Mesenchymal stem cell (in vitro differentiated cells and primary cell): ENCODE data around the gene NAA11. TPM values are rescaled to one million over a fixed set of nuclear protein-coding genes. Genes with fewer than 3 reads are reported as not detected.

ENCODE experiments used
- DNase-seq: peaks from one replicate; pipeline ENCODE4 v3.0.0-alpha.2; 2013
- H2AFZ ChIP-seq: one replicate; pipeline ENCODE4 v1.6.1; 2013; ENCODE audit warnings: low read depth, mild to moderate bottlenecking, control low read depth, inconsistent platforms, low read length, moderate library complexity
- H2AK5ac ChIP-seq: 2 replicates; pipeline ENCODE4 v1.6.1; 2013; ENCODE audit warnings: low read length, moderate library complexity, mild to moderate bottlenecking, inconsistent platforms; ENCODE audit not compliant: severe bottlenecking
- H2BK120ac ChIP-seq: one replicate; pipeline ENCODE4 v1.6.1; 2013; ENCODE audit warnings: low read depth, mild to moderate bottlenecking, inconsistent platforms, low read length, moderate library complexity
- H2BK12ac ChIP-seq, 2 experiments: one replicate each; pipeline ENCODE4 v1.6.1; 2013; ENCODE audit warnings: inconsistent platforms in 2 of 2, low read length in 2 of 2, mild to moderate bottlenecking in 2 of 2, moderate library complexity in 2 of 2, control low read depth in 1 of 2
- H2BK15ac ChIP-seq: one replicate; pipeline ENCODE4 v1.6.1; 2013; ENCODE audit warnings: mild to moderate bottlenecking, low read depth, inconsistent platforms; ENCODE audit not compliant: poor library complexity, severe bottlenecking
- H2BK5ac ChIP-seq: 2 replicates; pipeline ENCODE4 v1.6.1; 2013; ENCODE audit warnings: low read depth, mild to moderate bottlenecking, low read length, control low read depth, inconsistent platforms; ENCODE audit not compliant: poor library complexity, severe bottlenecking
- H3K14ac ChIP-seq, 2 experiments: one replicate each; pipeline ENCODE4 v1.6.1; 2013; ENCODE audit warnings: inconsistent platforms in 2 of 2, low read length in 2 of 2, control low read depth in 1 of 2, mild to moderate bottlenecking in 1 of 2, moderate library complexity in 1 of 2
- H3K18ac ChIP-seq, 2 experiments: one replicate each; pipeline ENCODE4 v1.6.1; 2013; ENCODE audit warnings: inconsistent platforms in 2 of 2, low read length in 2 of 2, control low read depth in 1 of 2, low read depth in 1 of 2, mild to moderate bottlenecking in 1 of 2
- H3K23ac ChIP-seq, 2 experiments: one replicate each; pipeline ENCODE4 v1.6.1; 2013; ENCODE audit warnings: inconsistent platforms in 2 of 2, low read length in 2 of 2, mild to moderate bottlenecking in 2 of 2, moderate library complexity in 2 of 2, control low read depth in 1 of 2
- H3K27ac ChIP-seq: 2 replicates; pipeline ENCODE4 v1.5.1; 2013; ENCODE audit warnings: mild to moderate bottlenecking, moderate library complexity, low read length, control low read depth, inconsistent platforms; ENCODE audit not compliant: poor library complexity, severe bottlenecking
- H3K27me3 ChIP-seq, 2 experiments: 2 replicates each; pipeline versions ENCODE4 v1.6.1 to v1.7.0; 2013; ENCODE audit warnings: low read length in 2 of 2, mild to moderate bottlenecking in 2 of 2, moderate library complexity in 2 of 2, control low read depth in 1 of 2, inconsistent platforms in 1 of 2; ENCODE audit not compliant: control insufficient read depth in 1 of 2, insufficient read depth in 1 of 2
- H3K36me3 ChIP-seq, 2 experiments: 2 replicates each; pipeline versions ENCODE4 v1.6.1 to v1.7.0; 2013; ENCODE audit warnings: low read length in 2 of 2, control low read depth in 1 of 2, inconsistent platforms in 1 of 2, low read depth in 1 of 2, mild to moderate bottlenecking in 1 of 2; ENCODE audit not compliant: insufficient read depth in 2 of 2, control insufficient read depth in 1 of 2
- H3K4ac ChIP-seq, 2 experiments: one replicate each; pipeline ENCODE4 v1.6.1; 2013; ENCODE audit warnings: inconsistent platforms in 2 of 2, low read length in 2 of 2, mild to moderate bottlenecking in 2 of 2, moderate library complexity in 2 of 2, control low read depth in 1 of 2, low read depth in 1 of 2
- H3K4me1 ChIP-seq: 2 replicates; pipeline ENCODE4 v1.6.1; 2013; ENCODE audit warnings: low read depth, low read length, control low read depth; ENCODE audit not compliant: control insufficient read depth, insufficient read depth
- H3K4me2 ChIP-seq: 2 replicates; pipeline ENCODE4 v1.6.1; 2013; ENCODE audit warnings: low read length, mild to moderate bottlenecking, inconsistent platforms; ENCODE audit not compliant: poor library complexity, severe bottlenecking
- H3K4me3 ChIP-seq, 2 experiments: 2 replicates each; pipeline versions ENCODE4 v1.5.1 to v1.7.0; 2013; ENCODE audit warnings: low read length in 2 of 2, mild to moderate bottlenecking in 2 of 2, control low read depth in 1 of 2, low read depth in 1 of 2; ENCODE audit not compliant: insufficient read depth in 1 of 2
- H3K79me1 ChIP-seq: replicated peaks from 2 replicates; pipeline ENCODE4 v1.6.1; 2013; ENCODE audit warnings: mild to moderate bottlenecking, control low read depth, low read length, inconsistent platforms; ENCODE audit not compliant: poor library complexity, severe bottlenecking
- H3K9ac ChIP-seq: 2 replicates; pipeline ENCODE4 v1.7.0; 2013; ENCODE audit warnings: mild to moderate bottlenecking, low read length, moderate library complexity
- H3K9me3 ChIP-seq: 2 replicates; pipeline ENCODE4 v1.7.0; 2013; ENCODE audit warnings: mild to moderate bottlenecking, low read length; ENCODE audit not compliant: control insufficient read depth
- H4K8ac ChIP-seq: one replicate; pipeline ENCODE4 v1.6.1; 2013; ENCODE audit warnings: inconsistent platforms, mild to moderate bottlenecking, low read length, moderate library complexity
- H4K91ac ChIP-seq: one replicate; pipeline ENCODE4 v1.6.1; 2013; ENCODE audit warnings: mild to moderate bottlenecking, low read length, inconsistent platforms
- WGBS: methylation state at CpG from one replicate; pipeline ENCODE4 v1.1.7; 2013; ENCODE audit warnings: mixed read lengths; 5-methylcytosine and 5-hydroxymethylcytosine counted together
- polyA plus RNA-seq, 2 experiments: library from polyadenylated mRNA; stranded (reverse); fragments of 200-250 nt; gene quantifications; one replicate each; pipeline ENCODE4 v1.2.3, GENCODE V29; 2013

Gene NAA11
- polyA plus RNA-seq (2013, experiment 1 of 2) = not detected
- polyA plus RNA-seq (2013, experiment 2 of 2) = not detected

DNA sequence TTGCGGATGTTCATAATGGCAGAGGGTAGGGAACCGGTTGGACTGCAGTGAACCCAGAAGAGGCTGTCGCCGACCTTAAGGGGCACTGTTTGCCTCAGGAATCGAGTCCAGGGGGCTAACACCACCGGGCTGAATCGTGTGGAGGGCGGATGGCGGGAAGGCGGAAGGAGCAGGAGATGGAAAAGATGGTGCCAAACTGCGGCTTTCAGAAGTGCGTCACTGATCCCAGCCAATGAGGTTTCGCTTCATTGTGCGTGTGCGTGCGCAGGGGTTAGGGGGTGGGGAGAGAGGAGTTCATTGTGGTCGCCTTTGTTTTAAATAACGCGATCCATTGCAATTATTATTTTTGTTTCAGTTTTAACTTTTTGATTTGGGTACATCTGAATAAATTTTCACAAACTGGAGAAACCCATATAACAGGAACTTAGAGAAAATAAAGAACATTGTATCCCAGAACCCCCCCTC lies at the start of gene NAA11:
NAA11 (minus strand) TSS at position 198 of the 465 bp plus-strand sequence; CDS start at position 14, 184 bp downstream.
- no peaks in the 10 kb centered on the region for H3K4me1 ChIP-seq
- H3K4me2 ChIP-seq = no peak within 1 kb of the TSS
- H2BK120ac ChIP-seq = no peak within 1 kb of the TSS
- H2AFZ ChIP-seq = no peak within 1 kb of the TSS
- no peak within 1 kb of the TSS for H3K4ac ChIP-seq
- H3K23ac ChIP-seq = no peak within 1 kb of the TSS
- no peak within 1 kb of the TSS for H4K8ac ChIP-seq
- no peak within 1 kb of the TSS for H3K18ac ChIP-seq
- no peak within 1 kb of the TSS for H3K14ac ChIP-seq
- no peak within 1 kb of the TSS for H2BK5ac ChIP-seq
- 94% methylated on average over 16 of the region's 19 CpGs for WGBS
- H3K9ac ChIP-seq = no peak within 1 kb of the TSS
- no peaks in the 10 kb centered on the region for H3K36me3 ChIP-seq
- no peak within 1 kb of the TSS for H2AK5ac ChIP-seq
- DNase-seq = no peak
- no peak within 1 kb of the TSS for H3K4me3 ChIP-seq
- no peak within 1 kb of the TSS for H2BK12ac ChIP-seq
- no peak within 1 kb of the TSS for H3K27ac ChIP-seq
- H2BK15ac ChIP-seq = no peak within 1 kb of the TSS
- no peaks in the 10 kb centered on the region for H3K27me3 ChIP-seq
- no peaks in the 10 kb centered on the region for H3K79me1 ChIP-seq
- H4K91ac ChIP-seq = no peak within 1 kb of the TSS
- H3K9me3 ChIP-seq = no peaks in the 10 kb centered on the region

DNA sequence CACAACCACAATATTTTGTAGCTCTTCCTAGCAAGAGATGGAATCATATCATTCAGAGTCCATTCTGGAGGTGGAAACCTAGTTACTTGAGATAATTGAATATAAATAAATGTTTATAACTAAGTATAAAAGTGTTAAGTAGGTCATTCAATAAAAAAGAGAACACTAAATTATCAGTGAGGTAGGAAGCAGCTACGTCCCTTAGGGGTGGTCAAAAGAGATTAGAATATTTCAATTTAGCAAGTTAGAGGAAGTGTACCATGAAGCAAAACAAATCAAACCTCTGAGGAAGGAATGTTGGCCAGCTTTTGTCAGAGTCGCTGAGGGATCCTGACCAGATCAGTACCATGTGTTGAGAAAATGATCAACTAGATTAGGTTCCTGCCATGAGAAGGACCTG lies 44.2 kb upstream of the NAA11 start:
- Histone ChIP-seq H3K36me3 (no peaks in the 10 kb centered on the region), H2BK5ac (no peak overlapping the region), H2AFZ (no peak overlapping the region), H2BK15ac (no peak overlapping the region), H4K8ac (no peak overlapping the region), H3K4me2 (no peak overlapping the region), H3K4me1 (no peaks in the 10 kb centered on the region), H3K14ac (no peak overlapping the region), H3K18ac (no peak overlapping the region), H2BK120ac (no peak overlapping the region), H3K9ac (no peak overlapping the region), H3K4ac (no peak overlapping the region), H3K23ac (no peak overlapping the region), H3K79me1 (no peaks in the 10 kb centered on the region), H3K27ac (no peak overlapping the region), H3K27me3 (no peaks in the 10 kb centered on the region), H4K91ac (no peak overlapping the region), H2BK12ac (no peak overlapping the region), H3K9me3 (no peaks in the 10 kb centered on the region), H3K4me3 (no peak overlapping the region), H2AK5ac (no peak overlapping the region)
- DNase-seq = no peak
- WGBS = 86% methylated on average over 2 of the region's 2 CpGs

DNA sequence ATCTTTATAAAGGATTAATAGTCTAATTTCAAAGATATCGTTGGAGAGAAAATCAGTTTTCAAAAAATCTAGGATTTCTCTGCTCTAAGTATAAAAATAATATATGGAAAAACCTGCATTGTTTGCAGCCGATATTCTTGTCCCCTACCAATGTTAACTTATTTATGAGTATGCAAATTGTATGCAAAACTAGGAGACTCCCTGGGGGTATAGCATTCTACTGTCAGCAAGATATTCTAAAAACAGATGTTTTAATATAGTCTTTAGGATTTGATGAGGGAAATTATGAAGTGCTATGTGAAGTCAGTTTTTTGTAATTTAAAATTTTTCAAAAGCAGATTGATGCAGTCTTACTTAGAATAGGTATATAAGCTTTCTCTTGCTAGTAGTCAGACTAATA lies 41.2 kb upstream of the NAA11 start:
- no peak overlapping the region for H3K14ac ChIP-seq
- H3K4me1 ChIP-seq = no peaks in the 10 kb centered on the region
- whole genome bisulfite sequencing = no CpG with 5 or more reads among the region's 2 CpGs

DNA sequence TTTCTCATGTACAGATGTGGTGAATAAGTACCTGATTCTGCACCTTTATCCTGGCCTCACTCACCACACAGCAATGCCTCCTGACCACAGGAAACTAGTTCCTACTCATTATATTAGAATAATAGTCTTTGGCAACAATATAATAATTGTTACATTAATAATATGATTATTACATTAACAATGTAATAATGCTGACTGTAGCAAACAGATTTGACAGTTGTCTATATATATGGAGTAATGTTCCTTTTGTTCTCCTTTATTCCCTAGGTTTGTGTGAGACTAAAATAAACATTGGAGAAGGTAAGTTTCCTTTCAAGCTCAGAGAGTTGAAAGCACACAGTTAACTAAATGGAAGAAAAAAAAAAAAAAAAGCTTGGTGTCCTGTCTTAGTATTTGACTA lies 40.6 kb upstream of the NAA11 start:
- Histone ChIP-seq H3K36me3 (no peaks in the 10 kb centered on the region), H2BK5ac (no peak overlapping the region), H4K91ac (no peak overlapping the region), H3K4ac (no peak overlapping the region), H4K8ac (no peak overlapping the region), H3K4me3 (no peak overlapping the region), H2BK15ac (no peak overlapping the region), H3K27me3 (no peaks in the 10 kb centered on the region), H3K4me2 (no peak overlapping the region), H3K4me1 (no peaks in the 10 kb centered on the region), H3K27ac (no peak overlapping the region), H3K9ac (no peak overlapping the region), H2BK12ac (no peak overlapping the region), H3K14ac (no peak overlapping the region), H3K79me1 (no peaks in the 10 kb centered on the region), H2BK120ac (no peak overlapping the region), H3K18ac (no peak overlapping the region), H2AK5ac (no peak overlapping the region), H3K23ac (no peak overlapping the region), H2AFZ (no peak overlapping the region), H3K9me3 (no peaks in the 10 kb centered on the region)
- no peak for DNase-seq

More for the DNA sequence above, 41.2 kb upstream of the NAA11 start:
- Histone ChIP-seq H2BK15ac (no peak overlapping the region), H4K91ac (no peak overlapping the region), H3K36me3 (no peaks in the 10 kb centered on the region), H3K4me2 (no peak overlapping the region), H2BK120ac (no peak overlapping the region), H3K4ac (no peak overlapping the region), H4K8ac (no peak overlapping the region), H2AFZ (no peak overlapping the region), H2BK5ac (no peak overlapping the region), H3K79me1 (no peaks in the 10 kb centered on the region), H3K18ac (no peak overlapping the region), H3K27ac (no peak overlapping the region), H3K4me3 (no peak overlapping the region), H3K9ac (no peak overlapping the region), H3K23ac (no peak overlapping the region), H3K9me3 (no peaks in the 10 kb centered on the region), H3K27me3 (no peaks in the 10 kb centered on the region), H2BK12ac (no peak overlapping the region), H2AK5ac (no peak overlapping the region)
- DNase-seq = no peak
